Osteoblast (primary cell): ENCODE data around the gene RTF2. TPM values are rescaled to one million over a fixed set of nuclear protein-coding genes. Genes with fewer than 3 reads are reported as not detected.

Source experiments
- DNase-seq: peaks from one replicate; pipeline ENCODE4 v3.0.0; 2011; ENCODE audit warnings: low spot score, mixed read lengths; ENCODE audit not compliant: insufficient read length; ENCODE audit errors: missing footprints
- H2AFZ ChIP-seq: 2 replicates; pipeline ENCODE4 v1.6.0; 2011; ENCODE audit warnings: mild to moderate bottlenecking, low read length
- H3K27ac ChIP-seq: 2 replicates; pipeline ENCODE4 v1.5.1; 2011; ENCODE audit warnings: mild to moderate bottlenecking, low read depth, low read length, moderate library complexity
- H3K27me3 ChIP-seq: 2 replicates; pipeline ENCODE4 v1.6.0; 2012; ENCODE audit warnings: mild to moderate bottlenecking, control low read depth, inconsistent platforms, low read length, moderate library complexity; ENCODE audit not compliant: insufficient read depth
- H3K36me3 ChIP-seq: 2 replicates; pipeline ENCODE4 v1.5.1; 2011; ENCODE audit warnings: mild to moderate bottlenecking, low read length, control low read depth, moderate library complexity; ENCODE audit not compliant: insufficient read depth
- H3K4me1 ChIP-seq: 2 replicates; pipeline ENCODE4 v1.5.1; 2011; ENCODE audit warnings: mild to moderate bottlenecking, low read length, control low read depth, moderate library complexity; ENCODE audit not compliant: insufficient read depth
- H3K4me2 ChIP-seq: 2 replicates; pipeline ENCODE4 v1.6.0; 2011; ENCODE audit warnings: mild to moderate bottlenecking, low read length; ENCODE audit not compliant: insufficient read depth
- H3K4me3 ChIP-seq: fragments of 200-600 bp; sonication (generic); 3 replicates; pipeline ENCODE4 v1.5.1; 2012; ENCODE audit warnings: mild to moderate bottlenecking, low read length, inconsistent platforms; ENCODE audit not compliant: insufficient read depth
- H3K79me2 ChIP-seq: 2 replicates; pipeline ENCODE4 v1.6.0; 2012; ENCODE audit warnings: mild to moderate bottlenecking, low read length, control low read depth, inconsistent platforms; ENCODE audit not compliant: insufficient read depth
- H3K9me3 ChIP-seq: 2 replicates; pipeline ENCODE4 v1.5.1; 2011; ENCODE audit warnings: low read depth, low read length, control low read depth
- H4K20me1 ChIP-seq: 2 replicates; pipeline ENCODE4 v1.6.0; 2012; ENCODE audit warnings: mild to moderate bottlenecking, low read length, control low read depth; ENCODE audit not compliant: insufficient read depth
- CTCF ChIP-seq: IDR thresholded peaks from 2 replicates; pipeline ENCODE4 v1.5.1; 2011; ENCODE audit warnings: mild to moderate bottlenecking, low read depth, low read length, moderate library complexity; ENCODE audit errors: extremely low read depth
- total RNA-seq: library from RNA; depleted of rRNA; stranded (reverse); fragments of >200 nt; gene quantifications from 2 replicates; pipeline ENCODE4 v1.2.3, GENCODE V29; 2012

RTF2 gene
- 69.1 and 69.8 TPM in 2 replicates for total RNA-seq

GRCh38 chr20:56468316-56469076 lies at the start of gene RTF2:
Gene RTF2, plus strand, starts transcription at chr20:56468627. Its CDS starts 71 bp downstream, at chr20:56468698.
- no peaks in the 10 kb centered on the region for H3K9me3 ChIP-seq
- peak within 1 kb of the TSS; percentile 98 for H3K27ac ChIP-seq
- H3K27me3 ChIP-seq: no peaks in the 10 kb centered on the region
- peaks cover 45% of the 10 kb centered on the region for H3K79me2 ChIP-seq
- H3K36me3 ChIP-seq: peaks cover 7% of the 10 kb centered on the region
- H2AFZ ChIP-seq: peak within 1 kb of the TSS; percentile 98
- TF ChIP-seq CTCF: no peak
- H3K4me3 ChIP-seq: peak within 1 kb of the TSS; percentile 97
- peak; percentile 96 for DNase-seq
- no peaks in the 10 kb centered on the region for H4K20me1 ChIP-seq
- H3K4me2 ChIP-seq: peak within 1 kb of the TSS; percentile 91
- peaks cover 17% of the 10 kb centered on the region for H3K4me1 ChIP-seq

- Histone ChIP-seq H4K20me1 (no peaks in the 10 kb centered on the region), H3K27ac (no peak overlapping the region), H3K9me3 (no peaks in the 10 kb centered on the region), H3K4me1 (peaks cover 45% of the 10 kb centered on the region), H3K4me2 (no peak overlapping the region), H3K4me3 (no peak overlapping the region), H3K27me3 (no peaks in the 10 kb centered on the region), H2AFZ (no peak overlapping the region), H3K79me2 (no peaks in the 10 kb centered on the region), H3K36me3 (no peaks in the 10 kb centered on the region)
- no peak for TF ChIP-seq CTCF
- DNase-seq: no peak
Measured at GRCh38 chr20:56420028-56420427, 48.4 kb upstream of the RTF2 start.

- no peaks in the 10 kb centered on the region for H3K36me3 ChIP-seq
- peaks cover 45% of the 10 kb centered on the region for H3K4me1 ChIP-seq
- no peak for TF ChIP-seq CTCF
- H3K27me3 ChIP-seq: no peaks in the 10 kb centered on the region
- no peak for DNase-seq
- H3K79me2 ChIP-seq: no peaks in the 10 kb centered on the region
- no peaks in the 10 kb centered on the region for H4K20me1 ChIP-seq
- H3K27ac ChIP-seq: no peak overlapping the region
- H3K9me3 ChIP-seq: no peaks in the 10 kb centered on the region
- no peak overlapping the region for H3K4me3 ChIP-seq
- H3K4me2 ChIP-seq: no peak overlapping the region
- H2AFZ ChIP-seq: no peak overlapping the region
Measured at GRCh38 chr20:56420940-56421688, 47.3 kb upstream of the RTF2 start.
